Measurements from ENCODE around the gene BMP10. TPM values are rescaled to one million over a fixed set of nuclear protein-coding genes. Genes with fewer than 3 reads are reported as not detected.

BMP10 gene
- total RNA-seq, 1 experiment from 2014 or later = not detected

GRCh38 chr2:68857202-68857845 is 13.9 kb downstream of the BMP10 start (continued):
- TF ChIP-seq, protein P1, sequence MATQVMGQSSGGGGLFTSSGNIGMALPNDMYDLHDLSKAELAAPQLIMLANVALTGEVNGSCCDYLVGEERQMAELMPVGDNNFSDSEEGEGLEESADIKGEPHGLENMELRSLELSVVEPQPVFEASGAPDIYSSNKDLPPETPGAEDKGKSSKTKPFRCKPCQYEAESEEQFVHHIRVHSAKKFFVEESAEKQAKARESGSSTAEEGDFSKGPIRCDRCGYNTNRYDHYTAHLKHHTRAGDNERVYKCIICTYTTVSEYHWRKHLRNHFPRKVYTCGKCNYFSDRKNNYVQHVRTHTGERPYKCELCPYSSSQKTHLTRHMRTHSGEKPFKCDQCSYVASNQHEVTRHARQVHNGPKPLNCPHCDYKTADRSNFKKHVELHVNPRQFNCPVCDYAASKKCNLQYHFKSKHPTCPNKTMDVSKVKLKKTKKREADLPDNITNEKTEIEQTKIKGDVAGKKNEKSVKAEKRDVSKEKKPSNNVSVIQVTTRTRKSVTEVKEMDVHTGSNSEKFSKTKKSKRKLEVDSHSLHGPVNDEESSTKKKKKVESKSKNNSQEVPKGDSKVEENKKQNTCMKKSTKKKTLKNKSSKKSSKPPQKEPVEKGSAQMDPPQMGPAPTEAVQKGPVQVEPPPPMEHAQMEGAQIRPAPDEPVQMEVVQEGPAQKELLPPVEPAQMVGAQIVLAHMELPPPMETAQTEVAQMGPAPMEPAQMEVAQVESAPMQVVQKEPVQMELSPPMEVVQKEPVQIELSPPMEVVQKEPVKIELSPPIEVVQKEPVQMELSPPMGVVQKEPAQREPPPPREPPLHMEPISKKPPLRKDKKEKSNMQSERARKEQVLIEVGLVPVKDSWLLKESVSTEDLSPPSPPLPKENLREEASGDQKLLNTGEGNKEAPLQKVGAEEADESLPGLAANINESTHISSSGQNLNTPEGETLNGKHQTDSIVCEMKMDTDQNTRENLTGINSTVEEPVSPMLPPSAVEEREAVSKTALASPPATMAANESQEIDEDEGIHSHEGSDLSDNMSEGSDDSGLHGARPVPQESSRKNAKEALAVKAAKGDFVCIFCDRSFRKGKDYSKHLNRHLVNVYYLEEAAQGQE (IDR thresholded peaks at IDR 0.05; ENCODE audit: low read depth) = no peak
- TF ChIP-seq CEBPB (IDR thresholded peaks at IDR 0.05; ENCODE audit: low read depth) (no peak), CBX3 (IDR thresholded peaks at IDR 0.05; ENCODE audit: low read depth) (no peak), FOSL1 (IDR thresholded peaks at IDR 0.05; ENCODE audit: low read depth) (no peak), SRF (IDR thresholded peaks at IDR 0.05; ENCODE audit: low read depth) (no peak), SIN3A (IDR thresholded peaks at IDR 0.05; ENCODE audit: low read depth) (no peak), ELF1 (IDR thresholded peaks at IDR 0.05; ENCODE audit: borderline replicate concordance, low read depth) (no peak)

- no TSS peak for BruUV-seq (replicated peaks)
- no peaks in the 10 kb centered on the region for H3K36me3 ChIP-seq (ENCODE audit: control insufficient read depth in 1 of 2, insufficient read depth in 2 of 2, low read length in 2 of 2)
- H3K9ac ChIP-seq (ENCODE audit: low read length) = no peak overlapping the region
- no peak overlapping the region for H3K27ac ChIP-seq (ENCODE audit: low read depth, low read length)
- CTCF ChIA-PET = interaction anchor here (1.5 kb wide), 1 partner anchor 17 kb away, joined by 5 read pairs; no protein-coding TSS in a partner anchor
- no peaks in the 10 kb centered on the region for H3K79me2 ChIP-seq (ENCODE audit: insufficient read depth, low read length)
- H3K27me3 ChIP-seq (ENCODE audit: insufficient read depth, low read length) = peaks cover 33% of the 10 kb centered on the region
- H3K4me2 ChIP-seq (ENCODE audit: low read length) = no peak overlapping the region
- H3K9me2 ChIP-seq (ENCODE audit: insufficient read depth) = no peaks in the 10 kb centered on the region; the same call in 1 of the 2 replicates
- no peaks in the 10 kb centered on the region for H3K9me3 ChIP-seq (ENCODE audit: control insufficient read depth in 1 of 2, insufficient read depth in 1 of 2, low read depth in 1 of 2, low read length in 2 of 2)
- no peaks in the 10 kb centered on the region for H3K4me1 ChIP-seq (ENCODE audit: control insufficient read depth in 1 of 2, insufficient read depth in 2 of 2, low read length in 2 of 2)
- RAD21 ChIA-PET (ENCODE audit: low non-redundant PET in 1 of 2, low total read pairs in 2 of 2, uncharacterized antibody in 2 of 2, unreplicated experiment in 2 of 2) = no interaction called here
- DNase-seq (ENCODE audit: low read depth, low spot score) (no peak), ATAC-seq (no peak)
- H3K4me3 ChIP-seq (replicated peaks in 1 of 2; ENCODE audit: low read depth in 1 of 2, low read length in 2 of 2) = no peak overlapping the region
- TF ChIP-seq ZFX (IDR thresholded peaks at IDR 0.05) (no peak), CBX3 (IDR thresholded peaks at IDR 0.05; ENCODE audit: low read depth) (no peak)
- TF ChIP-seq, protein P2, sequence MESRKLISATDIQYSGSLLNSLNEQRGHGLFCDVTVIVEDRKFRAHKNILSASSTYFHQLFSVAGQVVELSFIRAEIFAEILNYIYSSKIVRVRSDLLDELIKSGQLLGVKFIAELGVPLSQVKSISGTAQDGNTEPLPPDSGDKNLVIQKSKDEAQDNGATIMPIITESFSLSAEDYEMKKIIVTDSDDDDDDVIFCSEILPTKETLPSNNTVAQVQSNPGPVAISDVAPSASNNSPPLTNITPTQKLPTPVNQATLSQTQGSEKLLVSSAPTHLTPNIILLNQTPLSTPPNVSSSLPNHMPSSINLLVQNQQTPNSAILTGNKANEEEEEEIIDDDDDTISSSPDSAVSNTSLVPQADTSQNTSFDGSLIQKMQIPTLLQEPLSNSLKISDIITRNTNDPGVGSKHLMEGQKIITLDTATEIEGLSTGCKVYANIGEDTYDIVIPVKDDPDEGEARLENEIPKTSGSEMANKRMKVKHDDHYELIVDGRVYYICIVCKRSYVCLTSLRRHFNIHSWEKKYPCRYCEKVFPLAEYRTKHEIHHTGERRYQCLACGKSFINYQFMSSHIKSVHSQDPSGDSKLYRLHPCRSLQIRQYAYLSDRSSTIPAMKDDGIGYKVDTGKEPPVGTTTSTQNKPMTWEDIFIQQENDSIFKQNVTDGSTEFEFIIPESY (IDR thresholded peaks at IDR 0.05; ENCODE audit: extremely low read depth, insufficient replicate concordance, low read length) = no peak
- intact Hi-C loops (cut with micrococcal nuclease) = no loop called here
- POLR2A ChIA-PET = no interaction called here
- no peak overlapping the region for H2AFZ ChIP-seq (ENCODE audit: low read depth, low read length, poor library complexity, severe bottlenecking)
- H4K20me1 ChIP-seq (ENCODE audit: insufficient read depth) = no peaks in the 10 kb centered on the region
Measured at GRCh38 chr2:68855550-68855949, 15.6 kb downstream of the BMP10 start.
